T-cell (primary cell): Measurements from ENCODE around the gene CTNNBL1. TPM values are rescaled to one million over a fixed set of nuclear protein-coding genes. Genes with fewer than 3 reads are reported as not detected.

Experiments
- ATAC-seq, 4 experiments: fragments of 200-7000 bp in 3 of 4; fragments of 150-1000 bp in 1 of 4; cut with Tn5 transposase; replicated peaks in 1 of 4; 1 replicate in 3 of 4; 2 replicates in 1 of 4; pipeline ENCODE4 v1.10.0; 2021; ENCODE audit warnings: moderate library complexity in 3 of 4, mild to moderate bottlenecking in 2 of 4, moderate number of reproducible peaks in 1 of 4
- CTCF ChIA-PET, 2 donors: fragments of 300-600 bp; sonication (Branson Sonifier 250); formaldehyde crosslinking; loops; one replicate each; lab custom pipeline; 2022; ENCODE audit warnings: antibody characterized with exemption in 2 of 2; lab: Charles Lee
- POLR2A ChIA-PET, 2 donors: fragments of 300-600 bp; sonication (Branson Sonifier 250); formaldehyde crosslinking; loops; one replicate each; lab custom pipeline; 2022; ENCODE audit warnings: antibody characterized with exemption in 2 of 2; lab: Charles Lee
- DNase-seq, 35 experiments: peaks; one replicate each; pipeline versions ENCODE4 v3.0.0 to v3.0.0-alpha.2; 2013 to 2023
- H3K27ac ChIP-seq: one replicate; pipeline ENCODE4 v1.5.1; 2013; ENCODE audit warnings: low read length
- H3K27me3 ChIP-seq, 2 experiments: replicated peaks in 1 of 2; 1 replicate in 1 of 2; 2 replicates in 1 of 2; pipeline versions ENCODE4 v1.6.1 to v1.7.0; 2013; ENCODE audit warnings: low read length in 1 of 2, mixed read lengths in 1 of 2; ENCODE audit not compliant: control insufficient read depth in 2 of 2, insufficient read depth in 2 of 2; ENCODE audit errors: extremely low read depth in 1 of 2
- H3K36me3 ChIP-seq, 2 donors: 1 replicate in 1 of 2; 2 replicates in 1 of 2; pipeline versions ENCODE4 v1.6.1 to v1.7.0; 2013; ENCODE audit warnings: low read length in 1 of 2; ENCODE audit not compliant: control insufficient read depth in 2 of 2, insufficient read depth in 1 of 2; ENCODE audit errors: extremely low read depth in 1 of 2
- H3K4me1 ChIP-seq, 2 experiments: 1 replicate in 1 of 2; 2 replicates in 1 of 2; pipeline versions ENCODE4 v1.6.1 to v1.7.0; 2013; ENCODE audit warnings: low read length in 2 of 2, mixed read lengths in 1 of 2; ENCODE audit not compliant: insufficient read depth in 2 of 2, control insufficient read depth in 1 of 2; ENCODE audit errors: extremely low read depth in 1 of 2
- H3K4me3 ChIP-seq, 2 donors: 1 replicate in 1 of 2; 2 replicates in 1 of 2; pipeline versions ENCODE4 v1.5.1 to v1.7.0; 2013; ENCODE audit warnings: mild to moderate bottlenecking in 2 of 2, low read length in 1 of 2, moderate library complexity in 1 of 2; ENCODE audit not compliant: control insufficient read depth in 1 of 2; ENCODE audit errors: extremely low read depth in 1 of 2
- H3K9me3 ChIP-seq: 2 replicates; pipeline ENCODE4 v1.7.0; 2013
- H3K27ac Mint-ChIP-seq, 2 donors: one replicate each; pipeline ENCODE4 v1.8.0; 2020 to 2021; ENCODE audit warnings: mild to moderate bottlenecking in 2 of 2, mixed read lengths in 2 of 2
- H3K27me3 Mint-ChIP-seq, 2 donors: one replicate each; pipeline ENCODE4 v1.8.0; 2021 to 2022; ENCODE audit warnings: mixed read lengths in 2 of 2
- H3K36me3 Mint-ChIP-seq: one replicate; pipeline ENCODE4 v1.8.0; 2021; ENCODE audit warnings: mixed read lengths
- H3K4me1 Mint-ChIP-seq, 3 donors: one replicate each; pipeline ENCODE4 v1.8.0; 2020 to 2022; ENCODE audit warnings: mixed read lengths in 3 of 3, mild to moderate bottlenecking in 1 of 3
- H3K4me3 Mint-ChIP-seq, 3 donors: one replicate each; pipeline ENCODE4 v1.8.0; 2020 to 2022; ENCODE audit warnings: mild to moderate bottlenecking in 3 of 3, mixed read lengths in 3 of 3, moderate library complexity in 3 of 3
- H3K9me3 Mint-ChIP-seq, 3 donors: one replicate each; pipeline ENCODE4 v1.8.0; 2020 to 2022; ENCODE audit warnings: mixed read lengths in 3 of 3
- WGBS: methylation state at CpG from one replicate; pipeline ENCODE4 v1.1.5; 2013; ENCODE audit warnings: missing lambda C conversion rate; ENCODE audit not compliant: insufficient coverage; 5-methylcytosine and 5-hydroxymethylcytosine counted together
- total RNA-seq, 35 experiments: library from RNA in 6 of 35; stranded (reverse) in 6 of 35; fragments of 120-200 nt in 1 of 35; gene quantifications; one replicate each; pipeline versions ENCODE4 v1.2.1 to v1.2.4 and lab custom pipeline; 2013 to 2026

Gene CTNNBL1
- total RNA-seq, 5 donors from 2014 or later (not counting 1 experiment from before 2014, with no cell fraction given), result 44.6 to 52.4 (median 49.4) TPM

DNA sequence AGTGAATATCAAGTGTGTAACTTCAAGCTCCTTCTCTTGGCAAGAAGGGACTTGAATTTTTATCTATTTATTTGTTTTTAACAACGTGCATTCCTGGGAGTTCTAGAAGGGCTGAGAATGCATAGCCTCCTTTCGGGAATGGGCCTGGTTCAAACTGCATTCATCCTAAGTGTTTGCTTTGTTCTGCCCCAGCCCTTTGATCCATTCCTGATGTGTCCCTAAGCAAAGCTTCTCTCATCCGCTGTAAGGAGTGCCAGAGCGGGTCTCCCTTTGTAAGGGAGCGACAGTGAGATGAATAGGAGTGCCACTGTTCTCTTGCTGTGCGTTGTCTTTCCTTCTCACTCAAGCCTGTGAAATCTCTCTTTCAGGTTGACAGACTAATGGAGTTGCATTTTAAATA is 148.1 kb downstream of the CTNNBL1 start:
- Mint-ChIP-seq H3K4me1 (no peaks in the 10 kb centered on the region), H3K4me3 (no peak overlapping the region), H3K27me3 (no peaks in the 10 kb centered on the region), H3K27ac (no peak overlapping the region), H3K36me3 (peaks cover 51% of the 10 kb centered on the region), H3K9me3 (no peaks in the 10 kb centered on the region)
- ATAC-seq (no peak), DNase-seq (no peak)
- H3K4me3 ChIP-seq, result no peak overlapping the region
- CTCF ChIA-PET, result no interaction called here
- no peaks in the 10 kb centered on the region for H3K27me3 ChIP-seq
- peaks cover 6 to 39% of the 10 kb centered on the region in 2 donors for H3K36me3 ChIP-seq
- H3K9me3 ChIP-seq, result no peaks in the 10 kb centered on the region
- H3K27ac ChIP-seq, result no peak overlapping the region
- POLR2A ChIA-PET, result no interaction called here
- 88% methylated on average over 2 of the region's 6 CpGs for WGBS
- no peaks in the 10 kb centered on the region for H3K4me1 ChIP-seq

DNA sequence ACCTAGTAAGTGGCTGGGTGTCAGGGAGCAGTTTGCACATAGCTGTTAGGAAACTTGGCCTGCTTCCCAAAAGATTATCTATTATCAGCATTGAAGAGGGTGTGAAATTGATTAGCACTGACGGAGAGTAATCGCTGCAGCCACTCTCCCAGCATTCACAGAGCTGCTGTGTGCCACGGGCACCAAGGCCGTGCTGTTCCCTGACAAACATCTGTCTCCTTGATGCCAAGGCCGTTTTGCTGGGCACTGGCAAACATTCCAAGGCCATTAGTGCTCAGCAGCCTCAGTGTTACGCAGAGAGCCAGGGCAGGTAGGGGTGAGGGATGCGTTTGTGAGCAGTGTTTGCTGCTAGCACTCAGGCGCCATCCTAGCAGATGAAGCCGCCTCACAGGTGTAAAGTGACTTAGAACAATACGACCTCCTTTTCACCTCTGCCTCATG is 151.4 kb downstream of the CTNNBL1 start:
- WGBS, result 92% methylated on average over 4 of the region's 10 CpGs
- ChIA-PET POLR2A (no interaction called here), CTCF (no interaction called here)
- Histone ChIP-seq H3K4me3 (no peak overlapping the region), H3K27ac (no peak overlapping the region), H3K36me3 (peaks cover 8 to 50% of the 10 kb centered on the region in 2 donors), H3K4me1 (no peaks in the 10 kb centered on the region), H3K27me3 (no peaks in the 10 kb centered on the region), H3K9me3 (no peaks in the 10 kb centered on the region)
- Mint-ChIP-seq H3K36me3 (peaks cover 66% of the 10 kb centered on the region), H3K27ac (no peak overlapping the region), H3K9me3 (no peaks in the 10 kb centered on the region), H3K4me1 (no peaks in the 10 kb centered on the region), H3K4me3 (no peak overlapping the region), H3K27me3 (no peaks in the 10 kb centered on the region)
- DNase-seq, result no peak
- no peak for ATAC-seq

DNA sequence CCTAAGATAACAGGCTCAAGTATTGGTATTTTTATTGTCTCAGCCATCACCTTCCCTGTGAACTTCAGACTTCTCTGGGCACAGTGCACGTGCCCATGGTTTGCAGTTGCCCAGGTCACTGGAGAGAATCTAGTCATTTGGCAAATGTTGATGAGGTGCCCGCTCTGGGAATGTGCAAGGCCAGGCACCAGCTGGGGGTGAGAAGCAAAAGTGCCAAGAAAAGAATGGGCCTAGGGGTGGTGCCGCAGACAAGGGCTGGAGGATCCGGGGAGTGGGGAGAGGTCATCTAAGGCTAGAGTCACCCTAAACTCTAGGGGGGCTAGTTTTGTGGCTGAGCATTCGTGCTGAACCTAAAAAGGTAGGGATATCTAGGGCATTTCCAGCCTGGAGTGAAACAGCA is 152.0 kb downstream of the CTNNBL1 start:
- 97% methylated on average over 4 of the region's 5 CpGs for WGBS

DNA sequence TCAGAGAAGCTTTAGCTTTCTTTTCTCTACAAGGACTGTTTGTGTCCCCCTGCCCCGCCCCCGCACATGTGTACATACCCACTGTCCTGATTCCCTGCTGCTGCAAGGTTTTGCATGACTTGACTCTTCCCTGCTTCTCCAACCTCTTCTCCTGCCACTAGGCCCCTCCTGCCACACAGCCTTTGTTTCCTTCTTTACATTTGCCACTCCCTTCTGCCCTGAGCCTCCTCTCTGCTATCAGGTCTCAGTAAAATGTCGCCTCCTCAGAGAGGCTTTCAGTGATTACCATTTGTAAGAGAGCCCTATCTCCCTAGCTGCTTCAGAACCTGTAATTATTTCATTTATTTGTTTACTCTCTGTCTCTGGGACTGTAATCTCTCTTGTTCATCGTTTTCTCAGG is 152.7 kb downstream of the CTNNBL1 start:
- Histone ChIP-seq H3K27me3 (no peaks in the 10 kb centered on the region), H3K9me3 (no peaks in the 10 kb centered on the region), H3K27ac (no peak overlapping the region), H3K4me3 (no peak overlapping the region), H3K36me3 (peaks cover 6 to 47% of the 10 kb centered on the region in 2 donors), H3K4me1 (no peaks in the 10 kb centered on the region)
- H3K36me3 Mint-ChIP-seq, result peaks cover 63% of the 10 kb centered on the region
- no peak overlapping the region for H3K27ac Mint-ChIP-seq
- H3K9me3 Mint-ChIP-seq, result no peaks in the 10 kb centered on the region
- no peaks in the 10 kb centered on the region for H3K27me3 Mint-ChIP-seq
- H3K4me1 Mint-ChIP-seq, result no peaks in the 10 kb centered on the region
- DNase-seq (no peak), ATAC-seq (no peak)
- no peak overlapping the region for H3K4me3 Mint-ChIP-seq
- POLR2A ChIA-PET, result no interaction called here
- CTCF ChIA-PET, result no interaction called here
- 100% methylated on average over 2 of the region's 4 CpGs for WGBS

More for the DNA sequence above, 152.0 kb downstream of the CTNNBL1 start:
- H3K4me3 ChIP-seq, result no peak overlapping the region
- no peak overlapping the region for H3K27ac Mint-ChIP-seq
- H3K27me3 Mint-ChIP-seq, result no peaks in the 10 kb centered on the region
- no peak overlapping the region for H3K4me3 Mint-ChIP-seq
- H3K4me1 Mint-ChIP-seq, result no peaks in the 10 kb centered on the region
- H3K9me3 ChIP-seq, result no peaks in the 10 kb centered on the region
- H3K36me3 ChIP-seq, result peaks cover 6 to 52% of the 10 kb centered on the region in 2 donors
- H3K36me3 Mint-ChIP-seq, result peaks cover 64% of the 10 kb centered on the region
- H3K9me3 Mint-ChIP-seq, result no peaks in the 10 kb centered on the region
- CTCF ChIA-PET, result no interaction called here
- no peaks in the 10 kb centered on the region for H3K27me3 ChIP-seq
- no peaks in the 10 kb centered on the region for H3K4me1 ChIP-seq
- ATAC-seq (no peak), DNase-seq (no peak)
- POLR2A ChIA-PET, result no interaction called here
- H3K27ac ChIP-seq, result no peak overlapping the region

DNA sequence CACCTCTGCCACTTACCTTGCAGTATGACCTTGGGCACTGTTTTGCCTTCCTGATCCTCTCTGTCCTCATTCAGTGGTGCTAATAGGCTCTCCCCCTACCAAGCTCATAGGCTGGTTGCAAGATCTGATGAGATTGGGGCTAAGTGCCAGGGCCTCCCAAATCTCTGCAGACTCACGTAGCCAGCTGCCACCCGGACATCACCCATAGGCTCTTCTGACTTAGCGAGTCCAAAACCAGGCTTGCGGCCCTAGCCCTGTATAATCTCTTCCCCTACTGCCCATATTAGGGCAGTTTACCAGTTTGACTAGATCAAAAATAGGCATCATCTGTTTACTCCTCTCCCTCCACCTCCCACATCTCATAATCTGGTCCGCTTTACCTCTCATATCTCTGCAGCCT is 154.9 kb downstream of the CTNNBL1 start:
- no peak for DNase-seq
- no peaks in the 10 kb centered on the region for H3K27me3 ChIP-seq
- no peak overlapping the region for H3K27ac Mint-ChIP-seq

DNA sequence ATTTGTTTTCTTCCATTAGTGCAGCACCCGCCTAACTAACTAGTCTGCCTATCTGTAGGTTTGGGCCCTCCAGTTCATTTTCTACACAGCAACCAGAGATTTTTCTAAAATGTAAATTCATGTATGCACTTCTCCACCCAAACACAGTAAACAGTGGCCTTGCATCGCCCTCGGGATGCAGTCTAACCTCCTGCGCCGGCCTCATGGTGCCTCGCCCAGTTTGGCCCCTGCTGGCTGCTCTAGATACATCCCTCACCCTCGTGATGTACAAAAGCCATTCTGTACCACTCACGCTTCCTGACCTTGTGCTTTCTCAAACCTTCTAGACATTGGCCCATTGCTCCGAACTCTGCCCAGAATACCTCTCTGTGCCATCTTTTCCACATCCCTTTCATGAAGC is 155.3 kb downstream of the CTNNBL1 start:
- H3K9me3 Mint-ChIP-seq, result no peaks in the 10 kb centered on the region
- no peaks in the 10 kb centered on the region for H3K27me3 Mint-ChIP-seq
- Histone ChIP-seq H3K9me3 (no peaks in the 10 kb centered on the region), H3K4me1 (no peaks in the 10 kb centered on the region), H3K27ac (no peak overlapping the region), H3K4me3 (no peak overlapping the region), H3K27me3 (no peaks in the 10 kb centered on the region), H3K36me3 (peaks cover 6 to 51% of the 10 kb centered on the region in 2 donors)
- H3K4me1 Mint-ChIP-seq, result no peaks in the 10 kb centered on the region
- H3K36me3 Mint-ChIP-seq, result peaks cover 71% of the 10 kb centered on the region
- ATAC-seq, result no peak
- ChIA-PET POLR2A (no interaction called here), CTCF (no interaction called here)
- no peak overlapping the region for H3K4me3 Mint-ChIP-seq
- no peak for DNase-seq
- 97% methylated on average over 7 of the region's 9 CpGs for WGBS
- H3K27ac Mint-ChIP-seq, result no peak overlapping the region

More for the DNA sequence above, 154.9 kb downstream of the CTNNBL1 start:
- Histone ChIP-seq H3K36me3 (peaks cover 6 to 50% of the 10 kb centered on the region in 2 donors), H3K9me3 (no peaks in the 10 kb centered on the region), H3K4me1 (no peaks in the 10 kb centered on the region), H3K4me3 (no peak overlapping the region), H3K27ac (no peak overlapping the region)
- ChIA-PET CTCF (no interaction called here), POLR2A (no interaction called here)
- H3K36me3 Mint-ChIP-seq, result peaks cover 66% of the 10 kb centered on the region
- H3K9me3 Mint-ChIP-seq, result no peaks in the 10 kb centered on the region
- H3K4me1 Mint-ChIP-seq, result no peaks in the 10 kb centered on the region
- ATAC-seq, result no peak
- WGBS, result 78% methylated on average over 5 of the region's 5 CpGs
- no peaks in the 10 kb centered on the region for H3K27me3 Mint-ChIP-seq
- H3K4me3 Mint-ChIP-seq, result no peak overlapping the region

- H3K27me3 Mint-ChIP-seq, result no peaks in the 10 kb centered on the region
- H3K4me1 Mint-ChIP-seq, result no peaks in the 10 kb centered on the region
- no peak for ATAC-seq
- ChIA-PET POLR2A (no interaction called here), CTCF (no interaction called here)
- H3K4me3 ChIP-seq, result no peak overlapping the region
- no peaks in the 10 kb centered on the region for H3K4me1 ChIP-seq
- H3K36me3 Mint-ChIP-seq, result peaks cover 72% of the 10 kb centered on the region
- H3K9me3 ChIP-seq, result no peaks in the 10 kb centered on the region
- H3K27ac ChIP-seq, result no peak overlapping the region
- DNase-seq, result no peak
- peaks cover 6 to 49% of the 10 kb centered on the region in 2 donors for H3K36me3 ChIP-seq
- no peaks in the 10 kb centered on the region for H3K27me3 ChIP-seq
- no peak overlapping the region for H3K4me3 Mint-ChIP-seq
- no peaks in the 10 kb centered on the region for H3K9me3 Mint-ChIP-seq
- no peak overlapping the region for H3K27ac Mint-ChIP-seq
- WGBS, result 100% methylated on average over 1 of the region's 2 CpGs
Measured at GRCh38 chr20:37849566-37849965, 155.7 kb downstream of the CTNNBL1 start.
